Subcutaneous adipose tissue (tissue), 4 donors: ENCODE results near the gene DAPP1. TPM values are rescaled to one million over a fixed set of nuclear protein-coding genes. Genes with fewer than 3 reads are reported as not detected.

Experiments used
- CTCF ChIP-seq: fragments of 450-650 bp; IDR thresholded peaks from one replicate; pipeline ENCODE4 v1.5.1; 2016; ENCODE audit warnings: low read depth, mild to moderate bottlenecking, control low read depth, antibody characterized with exemption, moderate library complexity
- total RNA-seq, 4 donors: library from RNA; depleted of rRNA; stranded (reverse); fragments of >200 nt; gene quantifications; one replicate each; pipeline ENCODE4 v1.1.0, GENCODE V29; 2016

Gene DAPP1
- total RNA-seq, 4 donors from 2014 or later: 0.57 to 28.0 (median 4.1) TPM

GRCh38 chr4:99811850-99812249 is 4.8 kb upstream of the DAPP1 start:
- TF ChIP-seq CTCF: no peak

GRCh38 chr4:99815597-99816011 is 1.0 kb upstream of the DAPP1 start:
- no peak for TF ChIP-seq CTCF

- no peak for TF ChIP-seq CTCF
These were observed 773 bp downstream of the DAPP1 start for GRCh38 chr4:99817309-99817890.

GRCh38 chr4:99818661-99819060 is 2.0 kb downstream of the DAPP1 start:
- no peak for TF ChIP-seq CTCF

GRCh38 chr4:99821918-99822503 is 5.4 kb downstream of the DAPP1 start:
- TF ChIP-seq CTCF: no peak

- no peak for TF ChIP-seq CTCF
These were observed 6.1 kb downstream of the DAPP1 start for GRCh38 chr4:99822734-99823133.

GRCh38 chr4:99824070-99824599 is 7.5 kb downstream of the DAPP1 start:
- no peak for TF ChIP-seq CTCF
